Endodermal cell (in vitro differentiated cells): ENCODE results near the gene RBM5. TPM values are rescaled to one million over a fixed set of nuclear protein-coding genes. Genes with fewer than 3 reads are reported as not detected.

ENCODE experiments used
- DNase-seq: peaks from one replicate; pipeline ENCODE4 v3.0.0-alpha.2; 2017
- H3K27ac ChIP-seq: 2 replicates; pipeline ENCODE4 v1.5.1; 2013; ENCODE audit warnings: mild to moderate bottlenecking, low read depth, low read length, moderate library complexity
- H3K27me3 ChIP-seq: 2 replicates; pipeline ENCODE4 v1.6.1; 2013; ENCODE audit warnings: mild to moderate bottlenecking, low read length, moderate library complexity; ENCODE audit not compliant: insufficient read depth, control insufficient read depth, poor library complexity, severe bottlenecking
- H3K36me3 ChIP-seq: 2 replicates; pipeline ENCODE4 v1.7.0; 2013; ENCODE audit warnings: mild to moderate bottlenecking, low read length, moderate library complexity; ENCODE audit not compliant: control insufficient read depth, insufficient read depth
- H3K4me1 ChIP-seq: one replicate; pipeline ENCODE4 v1.7.0; 2013; ENCODE audit warnings: low read length; ENCODE audit not compliant: control insufficient read depth, insufficient read depth
- H3K4me3 ChIP-seq: 2 replicates; pipeline ENCODE4 v1.5.1; 2013; ENCODE audit warnings: mild to moderate bottlenecking, low read length, moderate library complexity
- H3K9ac ChIP-seq: 2 replicates; pipeline ENCODE4 v1.6.1; 2013; ENCODE audit warnings: mild to moderate bottlenecking, low read length, moderate library complexity; ENCODE audit not compliant: poor library complexity, severe bottlenecking; ENCODE audit errors: extremely low read depth
- H3K9me3 ChIP-seq: 2 replicates; pipeline ENCODE4 v1.6.1; 2013; ENCODE audit warnings: mild to moderate bottlenecking, low read length, moderate library complexity; ENCODE audit not compliant: control insufficient read depth
- H3K27ac Mint-ChIP-seq: 2 replicates; pipeline ENCODE4 v1.8.0; 2020; ENCODE audit warnings: mixed read lengths
- H3K27me3 Mint-ChIP-seq: 2 replicates; pipeline ENCODE4 v1.8.0; 2021; ENCODE audit warnings: mild to moderate bottlenecking, mixed read lengths; ENCODE audit not compliant: insufficient read depth
- H3K36me3 Mint-ChIP-seq: 2 replicates; pipeline ENCODE4 v1.8.0; 2020; ENCODE audit warnings: low read depth, mixed read lengths
- H3K4me1 Mint-ChIP-seq: 2 replicates; pipeline ENCODE4 v1.8.0; 2020; ENCODE audit warnings: mixed read lengths
- H3K4me3 Mint-ChIP-seq: 2 replicates; pipeline ENCODE4 v1.8.0; 2020; ENCODE audit warnings: mild to moderate bottlenecking, moderate library complexity, mixed read lengths
- H3K9me3 Mint-ChIP-seq: 2 replicates; pipeline ENCODE4 v1.8.0; 2020; ENCODE audit warnings: mild to moderate bottlenecking, mixed read lengths
- WGBS, 2 experiments: methylation state at CpG; one replicate each; pipeline versions ENCODE4 v1.1.5 to v1.1.7; 2013; ENCODE audit warnings: missing lambda C conversion rate in 2 of 2, mixed read lengths in 1 of 2; ENCODE audit not compliant: insufficient coverage in 1 of 2, insufficient read length in 1 of 2; 5-methylcytosine and 5-hydroxymethylcytosine counted together
- total RNA-seq, 2 donors: library from RNA; stranded (reverse); fragmentation: NEBNext Ultra II Directional in 1 of 2; extraction: Animal tissue kit (Norgen Biotek cat#: 25700) in 1 of 2; gene quantifications; 2 replicates in 1 of 2; 3 replicates in 1 of 2; pipeline ENCODE4 v1.2.1, GENCODE V29; 2021
- TF ChIP-seq, protein P1 (sequence below): fragments of 200-600 bp; sonication (generic); conservative IDR thresholded peaks from 2 replicates; pipeline ENCODE4 v1.5.0; 2021; ENCODE audit warnings: antibody characterized with exemption, mild to moderate bottlenecking

Gene RBM5
- total RNA-seq, 2 donors from 2014 or later: 153 to 166 TPM

DNA sequence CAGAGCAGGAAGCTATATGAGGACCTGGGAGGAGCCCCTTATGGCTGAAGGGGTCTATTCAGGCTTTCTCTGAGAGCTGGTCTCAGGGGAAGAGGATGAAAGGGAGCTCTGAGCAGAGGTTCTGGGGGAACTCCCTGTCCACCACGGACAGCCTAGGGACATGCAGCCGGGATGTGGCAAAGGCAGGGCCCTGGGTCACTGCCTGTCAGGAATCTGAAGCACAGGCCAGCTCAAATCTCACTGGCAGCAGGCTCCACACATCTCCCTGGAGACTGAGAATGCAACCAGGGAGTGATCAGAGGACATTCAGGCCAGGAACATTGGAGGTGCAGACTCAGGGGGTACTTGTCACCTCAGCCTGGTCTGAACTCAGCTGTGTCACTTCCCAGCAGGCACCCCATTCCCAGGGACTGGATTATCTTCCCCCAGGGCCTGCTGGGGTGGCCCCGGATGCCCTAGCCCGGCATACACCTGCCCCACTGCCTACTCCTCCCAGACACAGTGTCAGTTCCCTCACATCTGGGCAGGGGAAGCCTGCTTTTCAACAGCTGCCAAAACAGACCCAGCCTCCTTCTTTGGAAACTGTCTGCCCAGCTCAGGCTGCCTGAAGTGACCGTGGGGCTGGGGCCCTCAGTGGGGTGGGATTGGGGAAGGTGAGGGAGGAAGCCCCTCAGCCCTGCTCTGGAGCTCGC lies 48.1 kb downstream of the RBM5 start:
- TF ChIP-seq, protein P1, sequence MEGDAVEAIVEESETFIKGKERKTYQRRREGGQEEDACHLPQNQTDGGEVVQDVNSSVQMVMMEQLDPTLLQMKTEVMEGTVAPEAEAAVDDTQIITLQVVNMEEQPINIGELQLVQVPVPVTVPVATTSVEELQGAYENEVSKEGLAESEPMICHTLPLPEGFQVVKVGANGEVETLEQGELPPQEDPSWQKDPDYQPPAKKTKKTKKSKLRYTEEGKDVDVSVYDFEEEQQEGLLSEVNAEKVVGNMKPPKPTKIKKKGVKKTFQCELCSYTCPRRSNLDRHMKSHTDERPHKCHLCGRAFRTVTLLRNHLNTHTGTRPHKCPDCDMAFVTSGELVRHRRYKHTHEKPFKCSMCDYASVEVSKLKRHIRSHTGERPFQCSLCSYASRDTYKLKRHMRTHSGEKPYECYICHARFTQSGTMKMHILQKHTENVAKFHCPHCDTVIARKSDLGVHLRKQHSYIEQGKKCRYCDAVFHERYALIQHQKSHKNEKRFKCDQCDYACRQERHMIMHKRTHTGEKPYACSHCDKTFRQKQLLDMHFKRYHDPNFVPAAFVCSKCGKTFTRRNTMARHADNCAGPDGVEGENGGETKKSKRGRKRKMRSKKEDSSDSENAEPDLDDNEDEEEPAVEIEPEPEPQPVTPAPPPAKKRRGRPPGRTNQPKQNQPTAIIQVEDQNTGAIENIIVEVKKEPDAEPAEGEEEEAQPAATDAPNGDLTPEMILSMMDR: no peak
- H3K27ac Mint-ChIP-seq: no peak overlapping the region
- H3K27ac ChIP-seq: no peak overlapping the region
- H3K27me3 Mint-ChIP-seq: no peaks in the 10 kb centered on the region
- no peaks in the 10 kb centered on the region for H3K27me3 ChIP-seq
- H3K4me3 ChIP-seq: no peak overlapping the region
- H3K9me3 ChIP-seq: no peaks in the 10 kb centered on the region
- H3K4me3 Mint-ChIP-seq: no peak overlapping the region
- H3K36me3 ChIP-seq: no peaks in the 10 kb centered on the region
- H3K9ac ChIP-seq: no peak overlapping the region
- no peaks in the 10 kb centered on the region for H3K9me3 Mint-ChIP-seq
- no peak for DNase-seq
- H3K36me3 Mint-ChIP-seq: no peaks in the 10 kb centered on the region
- H3K4me1 Mint-ChIP-seq: peaks cover 49% of the 10 kb centered on the region
- WGBS, 2 experiments: 72 to 90% methylated on average over 3 to 6 of the region's 6 CpGs
- peaks cover 39% of the 10 kb centered on the region for H3K4me1 ChIP-seq

DNA sequence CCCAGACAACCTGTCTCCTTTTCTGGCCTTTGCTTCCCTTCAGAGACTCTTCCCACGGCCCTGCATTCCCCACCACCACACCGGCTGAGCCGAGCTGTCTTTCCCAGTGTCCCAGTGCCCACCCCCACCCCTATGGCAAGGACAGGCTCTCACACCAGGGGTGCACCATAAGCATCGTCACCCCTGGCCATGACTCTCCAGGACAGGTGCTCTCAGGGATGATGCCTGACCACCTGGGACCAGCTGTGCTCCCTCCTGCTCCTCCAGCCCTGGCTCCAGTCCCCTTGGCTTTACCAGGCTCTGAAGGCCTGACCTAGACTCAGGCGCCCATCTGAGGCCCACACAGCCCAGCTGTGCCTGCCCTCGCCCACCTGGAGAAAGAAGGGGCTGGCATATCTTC lies 48.8 kb downstream of the RBM5 start:
- Histone ChIP-seq H3K27me3 (no peaks in the 10 kb centered on the region), H3K9ac (no peak overlapping the region), H3K9me3 (no peaks in the 10 kb centered on the region), H3K36me3 (no peaks in the 10 kb centered on the region), H3K4me1 (peaks cover 39% of the 10 kb centered on the region), H3K4me3 (no peak overlapping the region), H3K27ac (no peak overlapping the region)
- Mint-ChIP-seq H3K4me3 (no peak overlapping the region), H3K27ac (no peak overlapping the region), H3K36me3 (no peaks in the 10 kb centered on the region), H3K4me1 (peaks cover 45% of the 10 kb centered on the region), H3K9me3 (no peaks in the 10 kb centered on the region), H3K27me3 (no peaks in the 10 kb centered on the region)
- TF ChIP-seq, protein P1: no peak
- no peak for DNase-seq
- 85 to 96% methylated on average over 3 to 6 of the region's 6 CpGs for WGBS, 2 experiments

- H3K27me3 Mint-ChIP-seq: no peaks in the 10 kb centered on the region
- H3K4me3 Mint-ChIP-seq: peak overlapping the region; percentile 44
- no peaks in the 10 kb centered on the region for H3K36me3 ChIP-seq
- TF ChIP-seq, protein P1: no peak
- peak overlapping the region; percentile 93 for H3K27ac Mint-ChIP-seq
- H3K9me3 ChIP-seq: no peaks in the 10 kb centered on the region
- peaks cover 35% of the 10 kb centered on the region for H3K4me1 Mint-ChIP-seq
- no peaks in the 10 kb centered on the region for H3K36me3 Mint-ChIP-seq
- no peaks in the 10 kb centered on the region for H3K27me3 ChIP-seq
- 15 to 37% methylated on average over 5 to 13 of the region's 13 CpGs for WGBS, 2 experiments
- DNase-seq: peak; percentile 81
- H3K9ac ChIP-seq: no peak overlapping the region
- peak overlapping the region; percentile 62 for H3K4me3 ChIP-seq
- no peaks in the 10 kb centered on the region for H3K9me3 Mint-ChIP-seq
- H3K27ac ChIP-seq: no peak overlapping the region
- peaks cover 29% of the 10 kb centered on the region for H3K4me1 ChIP-seq
Measured at GRCh38 chr3:50138266-50139200, 49.8 kb downstream of the RBM5 start.
